GM20000 (cell line): ENCODE measurements around the gene ITGA1.
"Not testable (repeated sequence)": the region's sequence is repeated elsewhere in the genome, so short reads cannot be mapped to it uniquely, and the experiment has no call there.

Experiments
- DNase-seq: peaks from one replicate; pipeline ENCODE4 v3.0.0; 2012; ENCODE audit warnings: low spot score
- TF ChIP-seq, protein P1 (sequence below): IDR thresholded peaks from 2 replicates; pipeline ENCODE4 v1.5.1; 2012; ENCODE audit warnings: mild to moderate bottlenecking, control low read depth; ENCODE audit errors: extremely low read depth, missing control alignments

Gene ITGA1

GRCh38 chr5:52864371-52864770 is 76.7 kb downstream of the ITGA1 start:
- TF ChIP-seq, protein P1, sequence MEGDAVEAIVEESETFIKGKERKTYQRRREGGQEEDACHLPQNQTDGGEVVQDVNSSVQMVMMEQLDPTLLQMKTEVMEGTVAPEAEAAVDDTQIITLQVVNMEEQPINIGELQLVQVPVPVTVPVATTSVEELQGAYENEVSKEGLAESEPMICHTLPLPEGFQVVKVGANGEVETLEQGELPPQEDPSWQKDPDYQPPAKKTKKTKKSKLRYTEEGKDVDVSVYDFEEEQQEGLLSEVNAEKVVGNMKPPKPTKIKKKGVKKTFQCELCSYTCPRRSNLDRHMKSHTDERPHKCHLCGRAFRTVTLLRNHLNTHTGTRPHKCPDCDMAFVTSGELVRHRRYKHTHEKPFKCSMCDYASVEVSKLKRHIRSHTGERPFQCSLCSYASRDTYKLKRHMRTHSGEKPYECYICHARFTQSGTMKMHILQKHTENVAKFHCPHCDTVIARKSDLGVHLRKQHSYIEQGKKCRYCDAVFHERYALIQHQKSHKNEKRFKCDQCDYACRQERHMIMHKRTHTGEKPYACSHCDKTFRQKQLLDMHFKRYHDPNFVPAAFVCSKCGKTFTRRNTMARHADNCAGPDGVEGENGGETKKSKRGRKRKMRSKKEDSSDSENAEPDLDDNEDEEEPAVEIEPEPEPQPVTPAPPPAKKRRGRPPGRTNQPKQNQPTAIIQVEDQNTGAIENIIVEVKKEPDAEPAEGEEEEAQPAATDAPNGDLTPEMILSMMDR, result no peak
- DNase-seq, result no peak

GRCh38 chr5:52864884-52865283 is 77.2 kb downstream of the ITGA1 start:
- DNase-seq, result no peak
- TF ChIP-seq, protein P1, result no peak

- DNase-seq, result not testable (repeated sequence)
Measured at GRCh38 chr5:52865991-52866390, 78.3 kb downstream of the ITGA1 start.

DNA sequence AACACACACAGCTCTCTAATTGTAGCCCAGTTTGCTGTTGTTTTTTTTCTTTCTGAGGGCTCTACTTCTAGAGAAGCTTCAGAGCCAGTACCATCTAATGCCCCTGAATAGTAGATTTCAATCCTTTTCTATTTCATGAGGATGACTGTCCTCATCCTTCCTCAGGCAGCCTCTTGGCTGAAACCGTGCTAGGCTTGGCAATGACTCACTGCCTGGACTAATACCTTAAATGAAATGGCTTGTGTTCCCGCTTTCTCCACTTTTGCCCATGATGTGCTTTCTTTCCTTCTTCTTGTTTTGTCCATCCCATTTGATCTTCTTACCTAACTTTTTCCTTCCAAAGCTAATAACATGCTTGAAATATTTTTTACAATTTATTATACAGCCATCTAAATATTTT is 80.1 kb downstream of the ITGA1 start:
- TF ChIP-seq, protein P1, result no peak
- DNase-seq, result no peak

- TF ChIP-seq, protein P1, result no peak
- DNase-seq, result no peak
Measured at GRCh38 chr5:52868417-52868816, 80.7 kb downstream of the ITGA1 start.

- DNase-seq, result no peak
- TF ChIP-seq, protein P1, result no peak
Measured at GRCh38 chr5:52869391-52869790, 81.7 kb downstream of the ITGA1 start.

GRCh38 chr5:52870448-52870847 is 82.7 kb downstream of the ITGA1 start:
- TF ChIP-seq, protein P1, result no peak
- no peak for DNase-seq

DNA sequence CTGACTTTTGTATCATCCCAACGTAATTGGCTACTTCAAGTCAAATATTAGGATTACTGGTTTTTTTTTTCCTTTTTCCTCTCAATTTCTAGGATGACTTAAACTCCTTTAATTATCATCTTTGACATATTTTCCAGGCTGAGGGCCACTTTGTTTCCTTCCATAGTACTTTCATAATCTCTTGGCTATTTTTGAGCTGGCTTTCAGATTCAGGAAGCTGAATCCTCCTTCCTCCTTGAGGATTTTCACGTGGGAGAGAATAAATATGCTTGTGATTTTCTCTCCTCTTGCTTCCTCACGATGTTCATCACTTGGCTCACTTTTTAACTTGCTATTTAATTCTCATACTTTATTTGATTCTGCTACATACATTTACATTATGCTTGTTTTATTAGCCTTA is 88.1 kb downstream of the ITGA1 start:
- no peak for DNase-seq
- TF ChIP-seq, protein P1, result no peak
